T-helper 1 cell treated with Interleukin-12 subunit alpha and Interleukin-12 subunit beta and Interleukin-4 antibody, amounts not matched to agents 30 μg/mL and 1 μg/mL, for 36 hours (primary cell): ENCODE measurements around the gene BTG1.
A peak's percentile ranks its signal among the peaks of the same experiment; 100 is the strongest.

ENCODE experiments used
- H3K27ac Mint-ChIP-seq: one replicate; pipeline ENCODE4 v1.8.0; 2021; ENCODE audit warnings: mild to moderate bottlenecking, mixed read lengths
- H3K27me3 Mint-ChIP-seq: one replicate; pipeline ENCODE4 v1.8.0; 2021; ENCODE audit warnings: low read depth, mixed read lengths
- H3K36me3 Mint-ChIP-seq: one replicate; pipeline ENCODE4 v1.8.0; 2021; ENCODE audit warnings: low read depth, mixed read lengths
- H3K4me1 Mint-ChIP-seq: one replicate; pipeline ENCODE4 v1.8.0; 2021; ENCODE audit warnings: low read depth, mixed read lengths
- H3K4me3 Mint-ChIP-seq: one replicate; pipeline ENCODE4 v1.8.0; 2021; ENCODE audit warnings: mild to moderate bottlenecking, moderate library complexity, mixed read lengths
- H3K9me3 Mint-ChIP-seq: one replicate; pipeline ENCODE4 v1.8.0; 2021; ENCODE audit warnings: mixed read lengths

The BTG1 gene

GRCh38 chr12:92164712-92165111 is 19.1 kb upstream of the BTG1 start:
- H3K27ac Mint-ChIP-seq, result no peak overlapping the region
- peaks cover 10% of the 10 kb centered on the region for H3K4me1 Mint-ChIP-seq
- H3K27me3 Mint-ChIP-seq, result no peaks in the 10 kb centered on the region
- peaks cover 2% of the 10 kb centered on the region for H3K36me3 Mint-ChIP-seq
- H3K9me3 Mint-ChIP-seq, result peaks cover 7% of the 10 kb centered on the region
- H3K4me3 Mint-ChIP-seq, result no peak overlapping the region

- Mint-ChIP-seq H3K4me3 (no peak overlapping the region), H3K9me3 (peaks cover 7% of the 10 kb centered on the region), H3K27me3 (no peaks in the 10 kb centered on the region), H3K4me1 (peaks cover 26% of the 10 kb centered on the region), H3K27ac (no peak overlapping the region), H3K36me3 (peaks cover 3% of the 10 kb centered on the region)
Observed at GRCh38 chr12:92162079-92162478, 16.4 kb upstream of the BTG1 start.

GRCh38 chr12:92158796-92159439 is 13.3 kb upstream of the BTG1 start:
- Mint-ChIP-seq H3K27me3 (no peaks in the 10 kb centered on the region), H3K4me3 (peak overlapping the region; percentile 18), H3K27ac (no peak overlapping the region), H3K4me1 (peaks cover 26% of the 10 kb centered on the region), H3K9me3 (no peaks in the 10 kb centered on the region), H3K36me3 (peaks cover 8% of the 10 kb centered on the region)

GRCh38 chr12:92156704-92157395 is 11.2 kb upstream of the BTG1 start:
- H3K27ac Mint-ChIP-seq, result peak overlapping the region; percentile 24

GRCh38 chr12:92156139-92156538 is 10.5 kb upstream of the BTG1 start:
- H3K36me3 Mint-ChIP-seq, result peaks cover 12% of the 10 kb centered on the region

More at GRCh38 chr12:92156704-92157395, 11.2 kb upstream of the BTG1 start:
- no peak overlapping the region for H3K4me3 Mint-ChIP-seq
- peaks cover 23% of the 10 kb centered on the region for H3K4me1 Mint-ChIP-seq
- peaks cover 10% of the 10 kb centered on the region for H3K36me3 Mint-ChIP-seq
- no peaks in the 10 kb centered on the region for H3K27me3 Mint-ChIP-seq
- H3K9me3 Mint-ChIP-seq, result peaks cover 3% of the 10 kb centered on the region

GRCh38 chr12:92155733-92156132 is 10.1 kb upstream of the BTG1 start:
- H3K4me3 Mint-ChIP-seq, result no peak overlapping the region
- H3K27ac Mint-ChIP-seq, result no peak overlapping the region
- peaks cover 23% of the 10 kb centered on the region for H3K4me1 Mint-ChIP-seq
- H3K27me3 Mint-ChIP-seq, result no peaks in the 10 kb centered on the region
- H3K9me3 Mint-ChIP-seq, result peaks cover 3% of the 10 kb centered on the region
- peaks cover 12% of the 10 kb centered on the region for H3K36me3 Mint-ChIP-seq

More at GRCh38 chr12:92156139-92156538, 10.5 kb upstream of the BTG1 start:
- Mint-ChIP-seq H3K4me3 (no peak overlapping the region), H3K27ac (no peak overlapping the region), H3K27me3 (no peaks in the 10 kb centered on the region), H3K9me3 (peaks cover 3% of the 10 kb centered on the region), H3K4me1 (peaks cover 23% of the 10 kb centered on the region)

- Mint-ChIP-seq H3K4me1 (peaks cover 16% of the 10 kb centered on the region), H3K4me3 (no peak overlapping the region), H3K36me3 (peaks cover 17% of the 10 kb centered on the region), H3K27me3 (no peaks in the 10 kb centered on the region), H3K27ac (no peak overlapping the region), H3K9me3 (peaks cover 3% of the 10 kb centered on the region)
Observed at GRCh38 chr12:92151916-92152315, 6.3 kb upstream of the BTG1 start.

GRCh38 chr12:92149563-92149962 is 3.9 kb upstream of the BTG1 start:
- Mint-ChIP-seq H3K36me3 (peaks cover 24% of the 10 kb centered on the region), H3K27ac (no peak overlapping the region), H3K4me3 (no peak overlapping the region)

GRCh38 chr12:92147491-92147890 is 1.8 kb upstream of the BTG1 start:
- Mint-ChIP-seq H3K4me3 (peak overlapping the region; percentile 98), H3K27me3 (no peaks in the 10 kb centered on the region), H3K9me3 (peaks cover 3% of the 10 kb centered on the region), H3K36me3 (peaks cover 45% of the 10 kb centered on the region), H3K4me1 (peaks cover 24% of the 10 kb centered on the region), H3K27ac (peak overlapping the region; percentile 98)

More at GRCh38 chr12:92149563-92149962, 3.9 kb upstream of the BTG1 start:
- Mint-ChIP-seq H3K27me3 (no peaks in the 10 kb centered on the region), H3K9me3 (peaks cover 3% of the 10 kb centered on the region), H3K4me1 (peaks cover 16% of the 10 kb centered on the region)

GRCh38 chr12:92146497-92147224 is 1.0 kb upstream of the BTG1 start:
- Mint-ChIP-seq H3K4me1 (peaks cover 24% of the 10 kb centered on the region), H3K4me3 (peak overlapping the region; percentile 98), H3K27me3 (no peaks in the 10 kb centered on the region), H3K36me3 (peaks cover 48% of the 10 kb centered on the region), H3K9me3 (no peaks in the 10 kb centered on the region), H3K27ac (peak overlapping the region; percentile 98)

- no peaks in the 10 kb centered on the region for H3K27me3 Mint-ChIP-seq
- peaks cover 28% of the 10 kb centered on the region for H3K4me1 Mint-ChIP-seq
- peak overlapping the region; percentile 98 for H3K27ac Mint-ChIP-seq
- peak overlapping the region; percentile 98 for H3K4me3 Mint-ChIP-seq
- H3K9me3 Mint-ChIP-seq, result no peaks in the 10 kb centered on the region
- H3K36me3 Mint-ChIP-seq, result peaks cover 60% of the 10 kb centered on the region
Observed at GRCh38 chr12:92145481-92145730, 240 bp downstream of the BTG1 start.

GRCh38 chr12:92144631-92145480 is 790 bp downstream of the BTG1 start:
- Mint-ChIP-seq H3K36me3 (peaks cover 65% of the 10 kb centered on the region), H3K4me1 (peaks cover 32% of the 10 kb centered on the region), H3K27ac (peak overlapping the region; percentile 97), H3K27me3 (no peaks in the 10 kb centered on the region), H3K4me3 (peak overlapping the region; percentile 99), H3K9me3 (no peaks in the 10 kb centered on the region)

- peaks cover 67% of the 10 kb centered on the region for H3K36me3 Mint-ChIP-seq
- H3K27ac Mint-ChIP-seq, result peak overlapping the region; percentile 97
- H3K4me1 Mint-ChIP-seq, result peaks cover 35% of the 10 kb centered on the region
Observed at GRCh38 chr12:92143686-92144630, 1.7 kb downstream of the BTG1 start.

More at GRCh38 chr12:92143686-92144630, 1.7 kb downstream of the BTG1 start:
- no peaks in the 10 kb centered on the region for H3K27me3 Mint-ChIP-seq
- peak overlapping the region; percentile 99 for H3K4me3 Mint-ChIP-seq
- H3K9me3 Mint-ChIP-seq, result no peaks in the 10 kb centered on the region
